ENCODE measurements around the gene ADAM19. TPM values are rescaled to one million over a fixed set of nuclear protein-coding genes. Genes with fewer than 3 reads are reported as not detected.

ADAM19 gene
- total RNA-seq, 1 donor from 2014 or later, result 11.5 TPM

GRCh38 chr5:157542282-157543000, 33.1 kb downstream of the ADAM19 start:
- Histone ChIP-seq H4K20me1 (ENCODE audit: low read depth) (no peaks in the 10 kb centered on the region), H2AFZ (replicated peaks) (no peak overlapping the region), H3K4me3 (no peak overlapping the region), H3K27me3 (no peaks in the 10 kb centered on the region), H3K9ac (no peak overlapping the region), H3K4me1 (peaks cover 33% of the 10 kb centered on the region), H3K4me2 (no peak overlapping the region), H3F3A (ENCODE audit: low read depth) (no peaks in the 10 kb centered on the region), H3K27ac (no peak overlapping the region), H3K79me2 (ENCODE audit: low read depth) (peaks cover 12% of the 10 kb centered on the region), H3K36me3 (no peaks in the 10 kb centered on the region), H3K9me3 (ENCODE audit: low read depth) (no peaks in the 10 kb centered on the region)
- TF ChIP-seq EZH2 (IDR thresholded peaks at IDR 0.05), result no peak
- no peak for DNase-seq (ENCODE audit: low spot score)
- Mint-ChIP-seq H3K27me3 (ENCODE audit: insufficient read depth, low read depth) (no peaks in the 10 kb centered on the region), H3K4me3 (no peak overlapping the region), H3K9me3 (no peaks in the 10 kb centered on the region), H3K36me3 (peaks cover under 1% of the 10 kb centered on the region), H3K4me1 (peaks cover 33% of the 10 kb centered on the region), H3K27ac (no peak overlapping the region)

GRCh38 chr5:157541447-157542118, 34.0 kb downstream of the ADAM19 start:
- Mint-ChIP-seq H3K9me3 (peaks cover 4% of the 10 kb centered on the region), H3K36me3 (peaks cover 6% of the 10 kb centered on the region), H3K4me3 (peak overlapping the region; percentile 37), H3K4me1 (peaks cover 30% of the 10 kb centered on the region), H3K27me3 (ENCODE audit: insufficient read depth, low read depth) (no peaks in the 10 kb centered on the region), H3K27ac (peak overlapping the region; percentile 89)
- H3K4me1 ChIP-seq, result peaks cover 28% of the 10 kb centered on the region
- TF ChIP-seq EZH2phosphoT487 (IDR thresholded peaks at IDR 0.05) (no peak), EZH2 (IDR thresholded peaks at IDR 0.05) (no peak)
- H3K27me3 ChIP-seq, result no peaks in the 10 kb centered on the region
- H4K20me1 ChIP-seq (ENCODE audit: low read depth), result no peaks in the 10 kb centered on the region
- H3F3A ChIP-seq (ENCODE audit: low read depth), result no peaks in the 10 kb centered on the region
- peak overlapping the region; percentile 37 for H3K4me2 ChIP-seq
- H3K4me3 ChIP-seq, result no peak overlapping the region
- no peak overlapping the region for H2AFZ ChIP-seq (replicated peaks)
- H3K9ac ChIP-seq, result peak overlapping the region; percentile 40
- peaks cover 12% of the 10 kb centered on the region for H3K79me2 ChIP-seq (ENCODE audit: low read depth)
- peak overlapping the region; percentile 64 for H3K27ac ChIP-seq
- H3K9me3 ChIP-seq (ENCODE audit: low read depth), result no peaks in the 10 kb centered on the region
- no peak for DNase-seq (ENCODE audit: low spot score)
- H3K36me3 ChIP-seq, result no peaks in the 10 kb centered on the region

- Histone ChIP-seq H3K4me2 (peak overlapping the region; percentile 37), H3K36me3 (no peaks in the 10 kb centered on the region), H3K4me1 (peaks cover 26% of the 10 kb centered on the region), H3K79me2 (ENCODE audit: low read depth) (peaks cover 12% of the 10 kb centered on the region), H3K9ac (no peak overlapping the region), H3K27me3 (no peaks in the 10 kb centered on the region), H3K27ac (peak overlapping the region; percentile 64), H2AFZ (replicated peaks) (no peak overlapping the region), H4K20me1 (ENCODE audit: low read depth) (no peaks in the 10 kb centered on the region), H3K4me3 (no peak overlapping the region), H3F3A (ENCODE audit: low read depth) (no peaks in the 10 kb centered on the region), H3K9me3 (ENCODE audit: low read depth) (no peaks in the 10 kb centered on the region)
- Mint-ChIP-seq H3K27ac (peak overlapping the region; percentile 89), H3K4me3 (peak overlapping the region; percentile 37), H3K9me3 (peaks cover 4% of the 10 kb centered on the region), H3K36me3 (peaks cover 10% of the 10 kb centered on the region), H3K4me1 (peaks cover 25% of the 10 kb centered on the region), H3K27me3 (ENCODE audit: insufficient read depth, low read depth) (no peaks in the 10 kb centered on the region)
- TF ChIP-seq CTCF (IDR thresholded peaks at IDR 0.05) (no peak), EZH2phosphoT487 (IDR thresholded peaks at IDR 0.05) (no peak), EZH2 (IDR thresholded peaks at IDR 0.05) (no peak)
- DNase-seq (ENCODE audit: low spot score), result peak; percentile 15
These were observed 34.7 kb downstream of the ADAM19 start for GRCh38 chr5:157540707-157541446.

- H3K79me2 ChIP-seq (ENCODE audit: low read depth), result peaks cover 12% of the 10 kb centered on the region
- Mint-ChIP-seq H3K27ac (no peak overlapping the region), H3K36me3 (peaks cover 17% of the 10 kb centered on the region), H3K4me1 (peaks cover 25% of the 10 kb centered on the region), H3K27me3 (ENCODE audit: insufficient read depth, low read depth) (no peaks in the 10 kb centered on the region), H3K4me3 (no peak overlapping the region), H3K9me3 (peaks cover 4% of the 10 kb centered on the region)
- H3K27ac ChIP-seq, result no peak overlapping the region
- no peak overlapping the region for H3K4me3 ChIP-seq
- no peaks in the 10 kb centered on the region for H3K36me3 ChIP-seq
- no peaks in the 10 kb centered on the region for H3K9me3 ChIP-seq (ENCODE audit: low read depth)
- H3F3A ChIP-seq (ENCODE audit: low read depth), result no peaks in the 10 kb centered on the region
- H3K4me1 ChIP-seq, result peaks cover 26% of the 10 kb centered on the region
- H4K20me1 ChIP-seq (ENCODE audit: low read depth), result no peaks in the 10 kb centered on the region
- no peak overlapping the region for H3K4me2 ChIP-seq
- no peak overlapping the region for H3K9ac ChIP-seq
- DNase-seq (ENCODE audit: low spot score), result no peak
- TF ChIP-seq EZH2 (IDR thresholded peaks at IDR 0.05), result no peak
- TF ChIP-seq CTCF (IDR thresholded peaks at IDR 0.05), result no peak
- no peak for TF ChIP-seq EZH2phosphoT487 (IDR thresholded peaks at IDR 0.05)
- H2AFZ ChIP-seq (replicated peaks), result no peak overlapping the region
- no peaks in the 10 kb centered on the region for H3K27me3 ChIP-seq
These were observed 35.5 kb downstream of the ADAM19 start for GRCh38 chr5:157540124-157540523.
